H1 (cell line): ENCODE results near the gene MEGF11. TPM values are rescaled to one million over a fixed set of nuclear protein-coding genes. Genes with fewer than 3 reads are reported as not detected.

Source experiments
- CTCF ChIA-PET: fragments of 300-600 bp; sonication (Branson Sonifier 250); formaldehyde crosslinking; loops from one replicate; lab custom pipeline; 2021; ENCODE audit not compliant: partially characterized antibody; lab: Charles Lee
- POLR2A ChIA-PET: fragments of 300-600 bp; sonication (Branson Sonifier 250); formaldehyde crosslinking; loops from one replicate; lab custom pipeline; 2021; ENCODE audit warnings: inconsistent platforms; ENCODE audit not compliant: partially characterized antibody; lab: Charles Lee
- DNase-seq, 2 experiments: peaks; one replicate each; pipeline versions ENCODE4 v3.0.0 to v3.0.0-alpha.2; 2010 to 2022; ENCODE audit warnings: low spot score in 2 of 2, low read depth in 1 of 2, mixed read lengths in 1 of 2
- FAIRE-seq: peaks from 2 replicates; lab custom pipeline; 2011; peaks lifted over from hg19 to GRCh38; lab: Jason Lieb, UNC
- H2AFZ ChIP-seq: 2 replicates; pipeline ENCODE4 v1.8.1; 2012; ENCODE audit warnings: low read length, inconsistent platforms
- H2AK5ac ChIP-seq: 2 replicates; pipeline ENCODE4 v1.6.1; 2013; ENCODE audit warnings: low read depth, low read length
- H2BK120ac ChIP-seq: replicated peaks from 2 replicates; pipeline ENCODE3; 2013; ENCODE audit warnings: low read depth, low read length, inconsistent platforms
- H2BK12ac ChIP-seq: 2 replicates; pipeline ENCODE4 v1.6.1; 2013; ENCODE audit warnings: low read depth, low read length
- H2BK15ac ChIP-seq: 2 replicates; pipeline ENCODE4 v1.6.1; 2013; ENCODE audit warnings: low read length
- H2BK20ac ChIP-seq: 2 replicates; pipeline ENCODE4 v1.6.1; 2013; ENCODE audit warnings: low read length
- H2BK5ac ChIP-seq: 2 replicates; pipeline ENCODE4 v1.6.1; 2013; ENCODE audit warnings: low read depth, low read length
- H3K14ac ChIP-seq: 2 replicates; pipeline ENCODE4 v1.6.1; 2013; ENCODE audit warnings: inconsistent platforms; ENCODE audit not compliant: insufficient read length
- H3K18ac ChIP-seq: 2 replicates; pipeline ENCODE4 v1.6.1; 2013; ENCODE audit warnings: low read length; ENCODE audit errors: extremely low read depth
- H3K23ac ChIP-seq: 2 replicates; pipeline ENCODE4 v1.6.1; 2013; ENCODE audit warnings: inconsistent platforms; ENCODE audit not compliant: insufficient read length
- H3K23me2 ChIP-seq: 2 replicates; pipeline ENCODE4 v1.6.1; 2013; ENCODE audit warnings: low read depth, low read length
- H3K27ac ChIP-seq: 2 replicates; pipeline ENCODE4 v1.6.1; 2011; ENCODE audit warnings: low read depth, low read length, inconsistent platforms
- H3K27me3 ChIP-seq, 4 experiments: replicated peaks in 1 of 4; 1 replicate in 1 of 4; 2 replicates in 3 of 4; pipeline versions ENCODE4 v1.6.1 to v1.8.1; 2011 to 2013; ENCODE audit warnings: low read length in 3 of 4, mild to moderate bottlenecking in 3 of 4, inconsistent platforms in 2 of 4, mixed read lengths in 2 of 4, moderate library complexity in 1 of 4; ENCODE audit not compliant: control insufficient read depth in 3 of 4, insufficient read depth in 3 of 4; ENCODE audit errors: extremely low read depth in 1 of 4
- H3K36me3 ChIP-seq, 4 experiments: 2 replicates each; pipeline versions ENCODE4 v1.6.1 to v1.8.1; 2011 to 2013; ENCODE audit warnings: mild to moderate bottlenecking in 4 of 4, low read length in 3 of 4, moderate library complexity in 2 of 4, control low read depth in 1 of 4, inconsistent platforms in 1 of 4; ENCODE audit not compliant: insufficient read depth in 4 of 4, control insufficient read depth in 2 of 4
- H3K4ac ChIP-seq: replicated peaks from 2 replicates; pipeline ENCODE3; 2013; ENCODE audit warnings: low read length, low read depth, mixed read lengths, inconsistent platforms; ENCODE audit not compliant: insufficient read length
- H3K4me1 ChIP-seq, 4 experiments: replicated peaks in 1 of 4; 1 replicate in 1 of 4; 2 replicates in 3 of 4; pipeline versions ENCODE4 v1.6.1 to v1.8.1; 2011 to 2013; ENCODE audit warnings: low read length in 3 of 4, inconsistent platforms in 2 of 4, mixed read lengths in 1 of 4; ENCODE audit not compliant: insufficient read depth in 4 of 4, control insufficient read depth in 3 of 4
- H3K4me2 ChIP-seq, 2 experiments: 2 replicates each; pipeline versions ENCODE4 v1.6.1 to v1.8.1; 2011 to 2013; ENCODE audit warnings: low read depth in 2 of 2, low read length in 2 of 2, control low read depth in 1 of 2, inconsistent platforms in 1 of 2, mild to moderate bottlenecking in 1 of 2; ENCODE audit not compliant: insufficient read depth in 1 of 2
- H3K4me3 ChIP-seq, 4 experiments: fragments of 200-600, 300-600 bp in 1 of 4; sonication (generic), shearing (Covaris generic), sonication (Bioruptor Twin) in 1 of 4; 2 replicates each; pipeline versions ENCODE4 v1.5.1 to v1.8.1; 2011 to 2016; ENCODE audit warnings: low read length in 4 of 4, low read depth in 3 of 4, control low read depth in 2 of 4, inconsistent platforms in 2 of 4, mild to moderate bottlenecking in 2 of 4, mixed read lengths in 1 of 4, moderate library complexity in 1 of 4; ENCODE audit not compliant: insufficient read depth in 2 of 4; ENCODE audit errors: extremely low read depth in 1 of 4
- H3K56ac ChIP-seq: replicated peaks from 2 replicates; pipeline ENCODE3; 2013; ENCODE audit warnings: low read depth, mild to moderate bottlenecking, mixed read lengths, low read length, inconsistent platforms; ENCODE audit not compliant: insufficient read length
- H3K79me1 ChIP-seq: 2 replicates; pipeline ENCODE4 v1.6.1; 2013; ENCODE audit warnings: low read depth, low read length, control low read depth
- H3K79me2 ChIP-seq, 2 experiments: 2 replicates each; pipeline versions ENCODE4 v1.6.1 to v1.8.1; 2012 to 2013; ENCODE audit warnings: low read length in 2 of 2, mild to moderate bottlenecking in 2 of 2, inconsistent platforms in 1 of 2; ENCODE audit not compliant: insufficient read depth in 2 of 2, control insufficient read depth in 1 of 2
- H3K9ac ChIP-seq, 4 experiments: replicated peaks in 1 of 4; 1 replicate in 1 of 4; 2 replicates in 3 of 4; pipeline versions ENCODE4 v1.6.1 to v1.8.1; 2011 to 2013; ENCODE audit warnings: low read depth in 3 of 4, low read length in 3 of 4, control low read depth in 2 of 4, mild to moderate bottlenecking in 2 of 4, moderate library complexity in 2 of 4, inconsistent platforms in 1 of 4; ENCODE audit errors: extremely low read depth in 1 of 4
- H3K9me3 ChIP-seq, 2 experiments: 2 replicates each; pipeline versions ENCODE4 v1.6.1 to v1.8.1; 2012 to 2013; ENCODE audit warnings: mild to moderate bottlenecking in 2 of 2, moderate library complexity in 2 of 2, control low read depth in 1 of 2, inconsistent platforms in 1 of 2, low read depth in 1 of 2, low read length in 1 of 2, mixed read lengths in 1 of 2; ENCODE audit not compliant: insufficient read depth in 2 of 2
- H4K20me1 ChIP-seq, 2 experiments: replicated peaks in 1 of 2; 2 replicates each; pipeline versions ENCODE3 to v1.8.1; 2011 to 2013; ENCODE audit warnings: inconsistent platforms in 2 of 2, low read length in 2 of 2, mild to moderate bottlenecking in 1 of 2; ENCODE audit not compliant: insufficient read depth in 2 of 2, control insufficient read depth in 1 of 2
- H4K5ac ChIP-seq: 2 replicates; pipeline ENCODE4 v1.6.1; 2013; ENCODE audit warnings: low read length, low read depth, mixed read lengths, inconsistent platforms; ENCODE audit not compliant: insufficient read length
- H4K8ac ChIP-seq: 2 replicates; pipeline ENCODE4 v1.8.0; 2013; ENCODE audit warnings: mild to moderate bottlenecking, moderate library complexity, low read length, inconsistent platforms; ENCODE audit not compliant: insufficient read depth; ENCODE audit errors: extremely low read depth
- H4K91ac ChIP-seq: replicated peaks from 2 replicates; pipeline ENCODE3; 2013; ENCODE audit warnings: low read length, mixed read lengths, inconsistent platforms; ENCODE audit not compliant: insufficient read length
- POU5F1 ChIP-seq: IDR thresholded peaks from 2 replicates; pipeline ENCODE4 v1.6.1; 2011; ENCODE audit warnings: low read depth, mild to moderate bottlenecking, low read length, moderate library complexity
- RBBP5 ChIP-seq: IDR thresholded peaks from 2 replicates; pipeline ENCODE4 v1.7.1; 2012; ENCODE audit warnings: low read depth, mild to moderate bottlenecking, inconsistent platforms, low read length, moderate library complexity, borderline replicate concordance
- SP1 ChIP-seq: IDR thresholded peaks from 2 replicates; pipeline ENCODE4 v1.6.1; 2011; ENCODE audit warnings: low read depth, low read length
- ZNF274 ChIP-seq: IDR thresholded peaks from 2 replicates; pipeline ENCODE4 v1.7.0; 2012; ENCODE audit warnings: low read length, borderline replicate concordance; ENCODE audit errors: extremely low read depth
- WGBS, 2 experiments: shearing (Covaris generic) in 1 of 2; methylation state at CpG; one replicate each; pipeline versions ENCODE4 v1.1.6 to v1.1.7; 2013 to 2015; ENCODE audit warnings: low lambda C conversion rate in 2 of 2, mixed read lengths in 2 of 2, inconsistent platforms in 1 of 2, low coverage in 1 of 2, missing lambda C conversion rate in 1 of 2; ENCODE audit not compliant: insufficient replicate concordance in 2 of 2, insufficient coverage in 1 of 2, insufficient read length in 1 of 2; ENCODE audit errors: extremely low coverage in 1 of 2, missing lambda C conversion rate in 1 of 2; 5-methylcytosine and 5-hydroxymethylcytosine counted together
- polyA plus RNA-seq, 7 experiments: library from polyadenylated mRNA; depleted of rRNA in 3 of 7; stranded (reverse) in 5 of 7; unstranded in 2 of 7; fragments of >200 nt in 5 of 7; fragments of 200-250 nt in 2 of 7; gene quantifications; 1 replicate in 5 of 7; 2 replicates in 1 of 7; 4 replicates in 1 of 7; pipeline versions ENCODE4 v1.2.1 to v1.2.3, GENCODE V29; 2011 to 2013; ENCODE audit warnings: missing spikeins in 2 of 7, mixed read lengths in 2 of 7
- total RNA-seq: library from RNA; stranded (reverse); fragmentation: NEBNext Ultra II Directional; extraction: Animal tissue kit (Norgen Biotek cat#: 25700); gene quantifications from 2 replicates; pipeline ENCODE4 v1.2.1, GENCODE V29; 2021

MEGF11 gene
- total and polyA plus RNA-seq, 2 of the 8 experiments (the other 6 are each of a cell fraction or from before 2014, with no cell fraction given): 4.4 to 4.8 TPM

DNA sequence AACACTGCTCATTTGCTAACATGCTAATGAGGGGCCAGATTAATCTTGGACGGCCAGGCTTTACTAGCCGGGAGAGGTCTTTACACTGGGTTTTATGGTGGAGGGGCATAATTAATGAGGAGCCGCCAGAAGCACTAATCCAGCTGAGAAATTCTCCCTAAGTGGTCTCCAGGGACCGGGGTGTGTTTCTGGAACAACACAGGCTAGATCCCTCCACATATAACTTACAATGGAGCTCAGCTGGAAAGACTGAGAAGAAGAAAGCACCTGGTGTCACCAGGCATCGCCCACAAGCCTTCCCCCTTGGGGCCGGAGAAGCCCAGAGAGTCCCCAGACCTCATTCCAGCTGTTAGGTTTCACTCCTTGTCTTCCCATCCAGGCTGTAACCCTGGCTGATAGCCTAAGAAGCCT is 127.5 kb downstream of the MEGF11 start:
- Histone ChIP-seq H2BK15ac (0 out of 2 replicates have a peak overlapping the region, but pooled peaks have one; percentile 12), H3K14ac (no peak overlapping the region), H4K20me1 (peaks cover 0 to 1% of the 10 kb centered on the region in 2 experiments), H4K91ac (no peak overlapping the region), H3K79me2 (no peaks in the 10 kb centered on the region), H3K4me3 (no peak overlapping the region), H3K9ac (no peak overlapping the region), H2BK5ac (no peak overlapping the region), H2BK120ac (no peak overlapping the region), H3K36me3 (no peaks in the 10 kb centered on the region), H3K23ac (no peak overlapping the region), H3K4me1 (peaks cover 0 to 7% (median 4%) of the 10 kb centered on the region in 4 experiments; a peak in 5 of 7 replicates), H4K8ac (no peak overlapping the region), H3K27me3 (peaks cover 0 to 5% (median 0%) of the 10 kb centered on the region in 4 experiments; a peak in 2 of 7 replicates), H4K5ac (no peak overlapping the region), H3K56ac (no peak overlapping the region), H3K4ac (no peak overlapping the region), H3K9me3 (no peaks in the 10 kb centered on the region), H2BK20ac (no peak overlapping the region), H2AFZ (no peak overlapping the region), H2AK5ac (no peak overlapping the region), H3K79me1 (no peaks in the 10 kb centered on the region), H3K18ac (no peak overlapping the region), H3K27ac (no peak overlapping the region), H3K4me2 (no peak overlapping the region), H2BK12ac (no peak overlapping the region), H3K23me2 (no peaks in the 10 kb centered on the region)
- no peak for TF ChIP-seq ZNF274
- TF ChIP-seq SP1: no peak
- no peak for TF ChIP-seq RBBP5
- no peak for TF ChIP-seq POU5F1
- ChIA-PET POLR2A (no interaction called here), CTCF (interaction anchor here (1.5 to 1.7 kb wide), 3 partner anchors 11 to 144 kb away, joined by 3 to 5 read pairs (median 4); no protein-coding TSS in a partner anchor)
- WGBS, 2 experiments: 63% methylated on average over 6 of the region's 6 CpGs; no CpG with 5 or more reads in 1 of the 2 experiments
- no peak for FAIRE-seq
- DNase-seq: no peak
